ENCODE results near the gene BAG2. TPM values are rescaled to one million over a fixed set of nuclear protein-coding genes. Genes with fewer than 3 reads are reported as not detected.

BAG2 gene
- total and polyA plus RNA-seq, 2 of the 13 experiments (the other 11 are each of a cell fraction or from before 2014, with no cell fraction given): 5.7 to 15.1 TPM

GRCh38 chr6:57172136-57173055 lies at the start of gene BAG2 (continued):
- TF ChIP-seq ZNF260 (CRISPR knock-in tag; IDR thresholded peaks at IDR 0.05; ENCODE audit: borderline replicate concordance, low read depth): no peak
- TF ChIP-seq CEBPG (CRISPR knock-in tag; IDR thresholded peaks at IDR 0.05): peak; percentile 24; the same call in 1 of the 2 replicates
- peak; percentile 98 for TF ChIP-seq ZNF142 (CRISPR knock-in tag; IDR thresholded peaks at IDR 0.05)
- 0 out of 2 replicates have a peak, but pooled peaks have one; percentile 12 for TF ChIP-seq SMAD9 (CRISPR knock-in tag; IDR thresholded peaks at IDR 0.05)
- no peak for TF ChIP-seq BCLAF1 (IDR thresholded peaks at IDR 0.05)
- TF ChIP-seq CCDC6 (CRISPR knock-in tag; IDR thresholded peaks at IDR 0.05): peak; percentile 18; the same call in 1 of the 2 replicates
- TF ChIP-seq SUZ12 (IDR thresholded peaks at IDR 0.05; ENCODE audit: low read depth, low read length): 0 out of 2 replicates have a peak, but pooled peaks have one; percentile 12
- no peak for TF ChIP-seq POLR2AphosphoS2 (IDR thresholded peaks at IDR 0.05; ENCODE audit: low read depth, low read length)
- peak; percentile 89; the same call in 1 of the 2 replicates for TF ChIP-seq ZNF678 (CRISPR knock-in tag; IDR thresholded peaks at IDR 0.05)
- peak; percentile 93 for TF ChIP-seq ZNF20 (CRISPR knock-in tag; IDR thresholded peaks at IDR 0.05)
- TF ChIP-seq NFE2 (CRISPR knock-in tag; IDR thresholded peaks at IDR 0.05): no peak
- TF ChIP-seq SMAD1 (CRISPR knock-in tag; IDR thresholded peaks at IDR 0.05; ENCODE audit: borderline replicate concordance, low read depth): peak; percentile 97
- no peak; the same call in 1 of the 2 replicates for TF ChIP-seq HMG20B (CRISPR knock-in tag; conservative IDR thresholded peaks at IDR 0.05)
- TF ChIP-seq SIN3B (IDR thresholded peaks at IDR 0.05; ENCODE audit: low read length): no peak
- TF ChIP-seq ARID2 (CRISPR knock-in tag; IDR thresholded peaks at IDR 0.05; ENCODE audit: borderline replicate concordance): peak; percentile 96
- peak; percentile 97 for TF ChIP-seq ZFP91 (CRISPR knock-in tag; IDR thresholded peaks at IDR 0.05; ENCODE audit: borderline replicate concordance)
- no peak for TF ChIP-seq ZNF431 (CRISPR knock-in tag; IDR thresholded peaks at IDR 0.05; ENCODE audit: borderline replicate concordance, low read depth)
- peak; percentile 90 for TF ChIP-seq NR1H2 (CRISPR knock-in tag; IDR thresholded peaks at IDR 0.05; ENCODE audit: borderline replicate concordance, low read depth)
- peak; percentile 88; the same call in 1 of the 2 replicates for TF ChIP-seq PAX8 (CRISPR knock-in tag; IDR thresholded peaks at IDR 0.05; ENCODE audit: borderline replicate concordance)

Data from HepG2 (cell line).